ENCODE measurements around the gene FAM163A.
"Not testable (repeated sequence)": the region's sequence is repeated elsewhere in the genome, so short reads cannot be mapped to it uniquely, and the experiment has no call there.

DNA sequence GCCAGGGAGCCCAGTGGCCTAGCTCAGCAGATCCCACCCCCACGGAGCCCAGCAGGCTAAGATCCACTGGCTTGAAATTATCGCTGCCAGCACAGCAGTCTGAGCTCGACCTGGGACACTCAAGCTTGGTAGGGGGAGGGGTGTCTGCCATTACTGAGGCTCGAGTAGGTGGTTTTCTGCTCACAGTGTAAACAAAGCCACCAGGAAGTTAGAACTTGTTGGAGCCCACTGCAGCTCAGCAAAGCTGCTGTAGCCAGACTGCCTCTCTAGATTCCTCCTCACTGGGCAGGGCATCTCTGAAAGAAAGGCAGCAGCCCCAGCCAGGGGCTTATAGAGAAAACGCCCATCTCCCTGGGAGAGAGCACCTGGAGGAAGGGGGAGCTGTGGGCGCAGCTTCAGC lies 48.6 kb upstream of the FAM163A start:
- TF ChIP-seq ARNT (IDR thresholded peaks at IDR 0.05); SP1 (IDR thresholded peaks at IDR 0.05); HDGF (IDR thresholded peaks at IDR 0.05; ENCODE audit: borderline replicate concordance); ZNF384 (IDR thresholded peaks at IDR 0.05); FOXK2 (IDR thresholded peaks at IDR 0.05); NFRKB (IDR thresholded peaks at IDR 0.05); L3MBTL2 (conservative IDR thresholded peaks at IDR 0.05); BHLHE40 (IDR thresholded peaks at IDR 0.05; ENCODE audit: borderline replicate concordance); FOXA1 (IDR thresholded peaks at IDR 0.05); ELF4 (IDR thresholded peaks at IDR 0.05); FOXM1 (IDR thresholded peaks at IDR 0.05; ENCODE audit: borderline replicate concordance): not testable (repeated sequence)
- TF ChIP-seq, protein P1, sequence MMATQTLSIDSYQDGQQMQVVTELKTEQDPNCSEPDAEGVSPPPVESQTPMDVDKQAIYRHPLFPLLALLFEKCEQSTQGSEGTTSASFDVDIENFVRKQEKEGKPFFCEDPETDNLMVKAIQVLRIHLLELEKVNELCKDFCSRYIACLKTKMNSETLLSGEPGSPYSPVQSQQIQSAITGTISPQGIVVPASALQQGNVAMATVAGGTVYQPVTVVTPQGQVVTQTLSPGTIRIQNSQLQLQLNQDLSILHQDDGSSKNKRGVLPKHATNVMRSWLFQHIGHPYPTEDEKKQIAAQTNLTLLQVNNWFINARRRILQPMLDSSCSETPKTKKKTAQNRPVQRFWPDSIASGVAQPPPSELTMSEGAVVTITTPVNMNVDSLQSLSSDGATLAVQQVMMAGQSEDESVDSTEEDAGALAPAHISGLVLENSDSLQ (IDR thresholded peaks at IDR 0.05), result not testable (repeated sequence)
